ENCODE data around the gene EPHA6.

Gene EPHA6

DNA sequence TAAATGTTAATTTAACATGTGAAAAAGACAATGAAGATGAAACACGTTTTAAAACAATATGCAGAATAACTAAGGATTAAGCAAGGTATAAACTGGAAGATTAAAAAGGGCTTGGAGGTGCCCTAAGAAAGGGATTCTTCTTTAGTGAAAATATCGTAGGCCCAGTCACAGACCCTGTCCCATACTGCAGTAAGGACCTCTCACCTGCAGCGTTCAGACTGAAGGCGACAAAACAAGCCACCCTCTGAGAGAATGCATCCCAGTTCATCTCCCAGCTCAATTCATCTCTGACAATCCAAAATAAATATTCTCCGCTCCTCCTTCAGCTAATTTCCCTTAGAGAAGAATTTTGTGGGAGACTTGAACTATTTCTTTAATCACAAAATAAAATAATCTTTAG, 847.9 kb downstream of the EPHA6 start:
- DNase-seq: no peak

DNA sequence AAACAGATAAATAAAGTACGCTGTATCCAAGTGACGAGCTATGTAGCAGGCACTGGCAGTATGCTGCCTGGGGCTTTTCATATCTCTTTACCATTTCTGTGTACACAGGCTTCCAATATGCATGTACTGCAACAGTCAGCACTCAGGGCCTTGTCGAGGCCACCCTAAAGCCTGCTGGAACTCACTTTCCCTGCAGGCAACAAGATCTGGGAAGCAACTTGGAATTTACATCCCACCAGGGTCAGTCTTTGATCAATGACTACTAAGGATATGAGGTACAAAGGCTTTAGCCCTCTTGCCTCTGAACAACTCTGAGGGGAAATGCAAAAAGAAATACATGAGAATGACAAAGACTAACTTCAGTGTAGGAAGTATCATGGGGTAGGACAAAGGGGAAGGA, 848.4 kb downstream of the EPHA6 start:
- DNase-seq: no peak

DNA sequence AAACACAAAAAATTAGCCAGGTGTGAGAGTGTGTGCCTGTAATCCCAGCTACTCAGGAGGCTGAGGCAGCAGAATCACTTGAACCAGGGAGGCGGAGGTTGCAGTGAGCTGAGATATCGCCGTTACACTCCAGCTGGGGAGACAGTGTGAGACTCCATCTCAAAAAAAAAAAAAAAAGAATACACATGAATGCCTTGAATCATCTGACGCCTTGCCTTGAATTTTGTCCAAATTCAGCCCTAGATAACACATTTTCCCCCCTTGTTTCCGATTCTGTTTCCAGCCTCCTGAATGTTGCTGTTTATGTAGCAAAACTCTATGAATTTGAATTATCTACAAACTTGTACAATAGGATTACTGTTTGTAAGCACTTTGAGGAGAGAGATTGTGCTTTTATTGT, 851.5 kb downstream of the EPHA6 start:
- DNase-seq: no peak

DNA sequence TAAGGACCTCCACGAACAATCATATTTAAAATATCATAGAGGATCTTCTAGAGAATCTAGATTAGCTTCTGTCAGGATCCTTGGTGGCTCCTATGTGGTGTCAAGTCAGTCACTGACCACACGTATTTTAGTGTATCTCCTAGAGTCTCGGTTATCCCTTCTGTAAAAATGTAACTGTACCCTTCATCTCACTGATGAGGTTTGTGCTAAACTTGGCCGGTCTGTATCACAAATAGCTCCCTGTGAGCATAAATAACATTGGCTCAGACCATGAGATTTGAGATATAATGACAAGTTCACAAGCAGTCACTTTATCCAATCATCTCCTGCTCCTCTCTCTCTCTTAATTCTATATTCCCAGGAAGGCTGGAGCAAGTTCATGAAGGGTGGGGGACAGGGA, 856.6 kb downstream of the EPHA6 start:
- no peak for DNase-seq

DNA sequence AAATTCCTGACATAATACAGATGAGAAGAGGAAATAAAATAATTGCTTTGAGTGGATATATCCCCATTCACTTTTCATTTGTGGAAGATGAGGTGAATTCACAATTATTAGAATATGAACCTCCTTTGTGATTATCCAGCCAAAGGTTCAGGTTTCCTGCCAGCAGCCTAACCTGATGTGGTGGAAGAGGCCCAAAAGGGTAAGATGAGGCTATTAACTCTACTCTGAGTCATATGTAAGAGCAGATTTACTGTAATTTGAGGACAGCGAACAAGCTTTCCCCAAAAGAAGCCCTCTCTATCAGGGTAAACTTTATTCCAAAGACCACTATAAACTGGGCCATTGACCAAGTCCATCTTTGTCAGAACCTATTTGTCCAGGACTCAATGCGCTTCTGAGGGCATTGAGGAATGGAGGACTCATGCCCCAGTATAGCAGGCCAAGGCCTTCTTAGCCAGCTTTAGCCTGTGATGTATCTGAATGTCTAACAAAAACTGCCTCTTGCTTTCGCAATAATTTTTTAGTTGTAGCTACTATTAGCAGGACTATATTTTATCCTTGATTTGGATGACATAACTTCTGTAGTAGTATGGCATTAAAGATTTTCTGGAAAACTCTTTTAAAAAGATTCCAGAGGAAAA, 859.1 kb downstream of the EPHA6 start:
- DNase-seq: no peak

DNA sequence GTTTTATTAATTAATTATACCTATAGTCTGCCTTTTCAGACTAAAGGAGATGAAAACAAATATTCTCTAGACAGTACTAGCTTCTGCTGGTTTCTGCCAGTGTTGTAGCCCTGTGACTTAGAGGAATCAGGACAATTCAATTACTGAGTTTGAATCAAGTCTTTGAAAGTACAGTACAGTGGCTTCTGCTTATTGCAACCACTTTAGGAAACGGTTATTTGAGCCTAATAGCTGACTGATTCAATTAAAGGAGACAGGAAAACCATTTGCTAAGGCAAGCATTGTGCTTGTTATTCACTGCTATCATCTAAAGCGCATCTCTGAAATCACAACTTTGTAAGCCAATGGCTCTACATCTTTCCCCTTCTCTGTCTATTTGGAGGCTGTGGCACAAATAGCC, 860.1 kb downstream of the EPHA6 start:
- DNase-seq: no peak

DNA sequence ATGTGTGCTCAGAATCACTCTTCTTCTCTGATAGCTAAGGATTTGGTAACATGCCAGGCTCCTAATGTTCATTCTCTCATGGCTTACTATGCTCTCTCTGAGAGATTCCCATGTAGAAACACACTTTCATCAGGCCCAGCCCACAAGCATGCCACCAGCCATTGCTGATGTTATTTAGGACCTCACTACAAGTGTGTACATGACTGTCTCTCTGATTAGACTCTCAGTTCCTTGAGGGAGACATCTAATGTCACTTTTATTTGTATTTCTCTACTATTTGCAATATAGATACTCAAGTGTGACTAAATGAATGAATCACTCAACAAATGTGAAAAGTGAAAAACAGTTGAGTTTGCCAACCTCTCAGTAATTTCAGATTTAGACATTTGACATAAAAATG, 865.8 kb downstream of the EPHA6 start:
- DNase-seq: no peak

DNA sequence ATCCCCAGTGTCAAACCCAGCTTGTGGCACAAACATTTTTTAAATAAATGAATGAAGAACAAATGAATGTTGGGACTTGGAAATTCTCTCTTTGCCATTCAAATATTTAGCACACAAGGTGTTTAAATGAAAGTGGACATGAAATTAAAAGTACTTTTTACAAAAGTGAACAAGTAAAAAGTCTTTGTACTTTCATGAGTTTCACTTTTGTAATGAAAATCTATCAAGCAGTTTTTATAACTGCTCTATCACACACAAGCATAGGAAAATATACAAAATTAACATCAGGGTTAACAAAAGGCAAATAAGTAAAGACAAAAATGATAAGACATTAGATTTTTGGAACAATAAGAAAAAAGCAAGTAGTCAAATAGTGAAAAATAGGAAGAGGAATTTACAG, 866.3 kb downstream of the EPHA6 start:
- no peak for DNase-seq

DNA sequence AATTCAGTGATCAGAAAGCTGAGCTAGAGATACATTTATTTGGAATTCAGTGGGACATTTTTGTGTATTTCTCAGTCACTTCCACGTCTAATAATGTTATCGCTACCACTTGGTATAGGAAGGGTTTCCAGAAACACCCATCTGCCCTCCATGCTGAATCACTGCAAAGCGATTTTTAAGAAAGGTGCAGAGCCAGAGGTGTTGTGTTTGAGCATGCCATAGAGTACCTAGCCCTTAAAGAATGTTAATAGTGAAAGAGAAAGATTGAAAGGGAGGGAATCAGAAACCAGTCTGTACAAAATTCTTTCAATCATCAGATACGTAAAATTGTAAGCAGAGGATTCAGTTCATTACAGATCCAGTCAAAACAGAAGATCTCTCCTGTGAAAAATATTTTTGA, 870.1 kb downstream of the EPHA6 start:
- no peak for DNase-seq

DNA sequence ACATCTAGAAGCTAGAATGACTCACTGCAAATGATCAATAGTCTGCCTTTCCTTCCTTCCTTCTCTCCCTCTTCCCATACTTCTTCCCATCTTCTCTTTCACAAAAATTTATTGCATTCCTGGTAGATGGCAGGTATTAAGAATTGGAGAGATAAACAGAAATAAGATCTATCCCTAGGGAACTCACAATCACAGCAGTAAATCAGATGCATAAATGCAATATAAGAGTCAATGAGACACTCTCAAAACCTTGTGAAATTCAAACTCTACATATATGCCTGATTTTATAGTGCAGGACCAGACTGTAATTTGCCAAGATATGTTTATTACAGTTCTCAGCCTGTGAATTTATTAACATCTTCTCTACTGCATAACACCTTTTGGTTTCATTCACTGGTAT, 871.9 kb downstream of the EPHA6 start:
- no peak for DNase-seq

DNA sequence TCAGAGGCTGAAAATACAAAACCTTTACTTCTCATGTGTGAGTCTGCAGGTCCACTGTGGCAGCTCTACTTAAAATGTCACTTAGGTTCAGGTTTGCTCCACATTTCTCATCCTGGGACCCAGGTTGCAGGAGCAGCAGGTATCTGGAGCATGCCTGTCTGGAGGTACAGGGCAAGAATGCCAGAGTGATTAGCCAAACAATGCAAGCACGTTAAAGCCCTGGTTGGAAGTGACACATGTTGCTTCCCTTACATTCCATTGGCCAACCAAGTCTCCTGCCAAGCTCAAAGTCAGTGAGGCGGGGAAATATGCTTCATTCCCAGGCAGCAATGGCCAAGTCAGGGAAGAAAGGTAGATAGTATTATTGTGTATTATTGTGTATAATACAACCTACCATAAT, 873.3 kb downstream of the EPHA6 start:
- DNase-seq: no peak

DNA sequence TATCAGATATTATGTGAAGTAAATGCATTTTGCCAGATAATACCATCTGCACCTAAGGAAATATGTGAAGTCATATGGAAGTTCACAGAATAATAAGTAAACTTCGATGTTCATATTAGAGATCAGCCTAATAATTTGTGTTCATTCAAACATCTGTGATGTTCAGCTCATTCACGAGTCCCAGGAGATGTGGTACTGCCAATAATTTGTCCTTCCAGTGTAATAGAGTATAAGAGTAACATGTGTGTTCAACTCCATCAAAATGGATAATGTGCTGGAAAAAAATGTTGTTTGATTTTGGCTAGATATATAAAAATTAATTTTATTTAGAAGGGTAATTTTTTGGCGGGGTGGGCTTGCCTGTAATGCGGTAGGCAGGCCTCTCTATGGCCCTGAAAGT, 874.7 kb downstream of the EPHA6 start:
- DNase-seq: no peak

DNA sequence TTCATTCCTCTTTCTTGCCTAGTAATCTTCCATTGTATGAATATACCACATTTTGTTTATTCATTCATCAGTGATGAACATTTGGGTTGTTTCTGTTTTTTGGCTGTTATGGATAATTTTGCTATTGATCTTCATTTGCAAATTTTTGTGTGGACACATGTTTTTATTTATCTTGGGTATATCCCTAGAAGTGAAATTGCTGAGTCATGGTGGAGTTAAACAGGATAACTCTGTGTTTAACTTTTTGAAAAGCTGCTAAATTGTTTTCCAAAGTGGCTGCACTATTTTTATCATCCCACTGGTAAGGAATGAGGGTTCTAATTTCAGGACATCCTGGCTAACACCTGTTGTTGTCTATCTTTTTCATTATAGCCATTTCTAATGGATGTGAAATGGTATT, 875.6 kb downstream of the EPHA6 start:
- no peak for DNase-seq

DNA sequence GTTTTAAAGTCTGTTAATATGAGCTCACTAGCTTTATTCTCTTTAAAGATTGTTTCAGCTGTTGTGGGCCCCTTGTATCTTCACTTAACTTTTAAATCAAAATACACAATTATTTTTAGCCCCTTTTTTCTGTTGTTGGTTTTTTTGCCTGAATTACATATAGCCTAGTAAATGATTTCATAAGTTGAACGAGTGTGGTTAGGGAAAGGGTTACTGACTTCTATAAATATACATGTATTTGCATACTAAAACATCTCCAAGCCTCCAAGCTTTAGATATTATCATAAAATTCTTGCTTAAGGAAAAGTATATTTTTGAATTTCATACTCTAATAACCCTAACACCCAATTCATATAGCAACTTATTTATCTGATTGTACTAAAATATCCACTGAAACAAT, 877.0 kb downstream of the EPHA6 start:
- no peak for DNase-seq

DNA sequence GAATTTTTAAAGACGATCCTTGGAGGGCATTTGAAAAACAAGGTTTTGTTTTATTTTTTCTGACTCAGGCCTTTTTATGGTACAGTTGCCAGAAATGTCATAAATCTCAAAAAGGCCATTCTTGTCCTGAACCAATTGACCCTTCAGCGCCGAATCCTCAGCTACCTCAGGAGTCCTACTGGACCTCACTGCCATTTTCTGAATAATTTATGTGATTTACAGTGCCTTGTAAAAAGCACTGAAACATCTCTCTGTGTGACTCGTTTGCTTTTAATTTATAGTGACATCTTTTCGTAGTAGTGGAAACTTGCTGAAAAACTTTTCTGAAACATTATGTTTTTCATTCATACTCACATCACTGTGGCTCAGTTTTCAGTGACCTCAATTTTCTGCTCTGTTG, 878.0 kb downstream of the EPHA6 start:
- no peak for DNase-seq

DNA sequence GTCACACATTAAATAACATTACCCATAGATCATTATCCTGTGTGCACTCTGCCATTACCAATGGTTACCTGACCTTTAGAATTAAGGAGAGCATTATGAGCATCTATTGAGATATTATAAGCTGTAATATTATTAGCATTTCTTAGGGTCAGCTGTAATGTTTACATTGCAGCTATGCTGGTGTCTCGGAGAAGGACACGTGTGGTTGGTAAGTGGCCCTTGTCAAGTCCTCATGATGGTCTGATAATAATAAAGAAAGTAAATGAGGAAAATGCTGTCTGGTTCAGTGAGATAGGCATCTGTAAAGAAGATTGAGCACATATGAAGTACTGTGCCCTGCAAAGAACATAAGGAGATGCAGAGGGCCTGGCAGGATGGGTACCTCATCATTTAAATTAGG, 878.4 kb downstream of the EPHA6 start:
- DNase-seq: no peak

DNA sequence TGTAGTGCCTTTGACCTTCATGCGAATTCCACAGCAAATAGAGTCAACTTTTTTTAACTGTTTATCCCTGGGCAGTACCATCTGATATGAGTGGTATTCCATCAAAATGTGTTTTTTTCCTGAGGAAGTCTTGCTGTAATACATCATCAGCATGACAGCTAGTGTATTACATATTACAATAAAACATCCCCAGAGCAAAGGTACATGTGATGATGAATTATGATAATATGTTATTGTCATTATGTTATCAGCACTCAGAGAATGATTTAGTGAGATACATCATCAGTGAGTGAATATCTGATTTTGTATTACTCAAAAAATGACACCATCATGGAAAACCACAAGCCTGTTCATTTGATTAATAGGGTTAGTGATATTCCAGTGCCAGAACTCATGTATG, 880.5 kb downstream of the EPHA6 start:
- no peak for DNase-seq

DNA sequence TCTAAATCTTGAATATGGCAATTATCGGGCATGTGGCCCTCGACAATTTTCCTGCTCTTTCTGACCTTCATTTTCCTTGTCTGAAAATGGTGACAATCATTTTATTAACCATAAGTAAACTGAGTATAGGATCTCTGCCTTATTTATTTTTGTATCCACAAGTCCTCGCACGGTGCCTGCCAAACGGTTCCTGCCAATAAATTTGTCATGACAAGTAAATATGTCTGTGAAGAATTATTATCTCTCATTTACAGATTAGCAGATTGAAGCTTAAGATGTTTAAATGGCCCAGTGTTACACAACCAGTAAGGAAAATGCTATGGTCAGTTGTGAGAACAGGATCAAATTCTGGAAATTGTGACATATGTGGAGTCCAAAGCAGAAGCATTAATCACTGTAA, 884.3 kb downstream of the EPHA6 start:
- no peak for DNase-seq

DNA sequence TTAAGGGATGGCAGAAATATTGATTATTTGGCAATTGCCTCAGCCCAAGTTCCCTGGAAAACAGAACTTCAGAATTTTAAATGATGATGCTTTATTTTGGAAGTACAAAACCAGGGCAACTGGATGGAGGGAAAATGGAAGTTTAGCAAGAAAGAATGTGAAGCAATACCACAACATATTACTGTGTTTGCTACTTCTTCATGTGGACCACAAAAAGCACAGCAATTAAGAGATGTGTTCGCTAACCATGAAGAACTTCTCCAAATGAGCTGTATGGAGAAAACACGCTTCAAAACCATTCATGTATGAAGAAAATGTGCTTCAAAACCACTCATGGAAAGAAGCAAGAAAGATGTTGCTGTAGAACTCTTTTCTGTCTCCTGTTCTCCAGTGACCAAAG, 885.5 kb downstream of the EPHA6 start:
- no peak for DNase-seq

DNA sequence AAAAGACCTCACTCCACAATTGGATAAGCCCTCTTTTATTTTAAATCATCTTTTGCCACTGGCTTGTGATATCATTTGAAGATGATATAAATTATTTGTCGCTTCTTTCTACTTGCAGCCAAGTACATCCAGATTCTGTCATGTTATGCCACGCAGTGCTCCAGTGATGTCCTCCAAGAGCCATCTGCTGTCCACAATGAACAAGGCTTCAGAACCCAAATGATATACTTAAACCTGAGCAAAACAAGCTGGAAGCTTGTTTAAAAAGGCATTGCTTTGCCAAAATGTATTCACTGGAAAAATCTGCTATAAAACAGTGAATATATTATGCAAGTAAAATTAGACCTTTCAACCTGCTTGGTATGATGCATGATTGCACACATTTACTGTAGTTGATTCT, 891.4 kb downstream of the EPHA6 start:
- DNase-seq: no peak

DNA sequence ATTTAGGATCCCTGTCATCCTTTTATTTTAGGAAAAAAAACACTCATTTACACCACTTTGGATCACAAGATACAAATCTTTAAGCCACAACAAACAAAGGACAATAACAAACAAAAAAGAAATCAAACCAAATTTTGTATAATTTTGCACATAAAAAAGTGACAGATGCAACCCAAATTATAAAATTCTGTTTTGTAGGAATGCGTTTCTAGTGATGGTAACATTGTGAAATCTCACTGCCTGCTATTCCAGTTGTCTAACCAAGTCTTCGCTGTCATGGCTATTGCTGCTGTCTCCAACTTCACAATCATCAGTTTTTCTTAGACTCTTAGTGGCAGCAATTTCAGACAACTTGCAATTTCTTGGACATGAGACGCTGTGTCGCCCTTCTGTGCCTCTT, 891.8 kb downstream of the EPHA6 start:
- no peak for DNase-seq

DNA sequence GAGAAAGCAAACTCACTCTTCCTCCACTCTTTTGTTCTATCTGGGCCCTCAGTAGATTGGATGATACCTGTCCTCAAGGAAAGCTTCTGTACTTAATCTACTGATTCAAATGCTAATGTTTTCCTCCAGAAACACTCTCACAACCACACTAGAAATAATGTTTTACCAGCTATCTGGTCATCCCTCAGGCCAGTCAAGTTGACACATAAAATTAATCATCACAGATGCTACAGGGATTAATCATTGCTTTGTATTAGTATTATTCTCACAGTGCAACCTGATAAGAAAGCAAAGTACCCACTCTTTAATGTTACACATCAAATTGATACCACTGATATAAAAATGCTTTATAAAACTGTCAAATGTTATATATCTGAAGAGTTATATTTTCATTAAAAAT, 897.3 kb downstream of the EPHA6 start:
- DNase-seq: no peak

DNA sequence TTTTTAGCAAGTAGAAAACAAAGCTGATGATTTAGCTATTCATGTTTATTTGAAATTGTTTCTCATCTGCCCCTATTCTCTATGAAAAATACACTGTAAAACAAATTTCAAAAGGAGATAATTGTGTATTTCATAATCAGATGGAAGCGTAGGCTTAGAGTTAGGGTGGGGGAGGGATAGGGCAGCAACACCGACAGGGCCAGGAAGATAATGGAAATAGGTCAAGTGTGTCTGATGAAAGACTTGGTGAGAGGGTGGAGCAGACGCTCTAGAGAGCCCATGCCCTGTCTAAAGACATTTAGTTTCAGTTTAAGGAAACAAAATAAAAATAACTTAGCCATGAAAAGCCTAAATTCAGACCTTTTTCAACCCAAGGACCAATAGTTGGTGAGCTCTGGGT, 898.5 kb downstream of the EPHA6 start:
- DNase-seq: no peak

DNA sequence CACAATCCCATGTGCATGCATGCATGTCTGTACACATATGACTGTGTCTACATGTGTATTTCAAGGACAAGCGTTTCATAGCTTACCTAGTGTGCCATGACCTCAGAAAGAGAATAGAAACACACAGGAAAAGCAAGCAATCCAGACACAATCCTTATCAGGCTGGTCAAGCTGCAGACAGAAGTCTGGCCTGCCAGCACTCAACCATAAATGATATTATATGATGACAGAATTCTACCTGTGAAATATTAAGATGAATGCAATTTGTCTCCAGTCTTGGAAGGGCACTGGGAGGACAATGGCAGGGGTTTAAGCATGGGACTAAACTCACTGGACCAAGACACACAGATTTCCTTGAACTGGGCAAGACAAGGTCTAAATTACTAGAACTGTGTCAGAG, 899.2 kb downstream of the EPHA6 start:
- DNase-seq: no peak

DNA sequence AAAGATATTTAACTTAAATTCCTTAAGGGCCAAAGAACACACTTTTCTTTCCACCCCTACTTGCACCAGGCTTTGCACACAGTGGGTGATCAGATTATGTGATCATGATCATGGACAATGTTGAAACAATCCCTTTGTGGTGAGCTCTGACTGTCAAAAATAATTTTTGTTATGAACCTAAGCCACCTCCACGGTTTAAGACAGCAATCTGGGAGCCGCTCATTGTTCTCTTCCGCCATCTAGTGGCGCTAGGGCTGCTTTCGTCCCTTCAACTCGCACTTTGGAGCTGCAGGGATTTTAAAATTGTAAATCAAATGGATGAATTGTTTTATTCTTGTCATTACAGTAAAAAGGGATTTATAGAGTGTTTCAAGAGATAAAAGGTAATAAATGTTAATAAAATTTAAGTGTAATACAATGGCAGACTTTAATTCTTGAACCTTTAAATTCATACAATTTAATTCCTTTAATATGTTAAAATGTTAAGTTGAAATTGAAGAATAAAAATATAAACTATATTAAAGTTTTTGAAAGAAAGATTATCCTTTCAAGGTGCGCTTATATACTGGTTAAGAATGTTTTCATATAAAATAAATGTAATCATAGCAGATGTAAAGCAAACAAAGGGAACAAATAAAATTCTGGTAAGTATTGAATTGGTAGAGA, 904.9 kb downstream of the EPHA6 start:
- peak; percentile 88 to 90 for DNase-seq

Measured in NCI-H2081 (cell line).